ENCODE data around the gene GAA. TPM values are rescaled to one million over a fixed set of nuclear protein-coding genes. Genes with fewer than 3 reads are reported as not detected.

Gene GAA
- total RNA-seq, 1 donor from 2014 or later: 47.7 TPM

DNA sequence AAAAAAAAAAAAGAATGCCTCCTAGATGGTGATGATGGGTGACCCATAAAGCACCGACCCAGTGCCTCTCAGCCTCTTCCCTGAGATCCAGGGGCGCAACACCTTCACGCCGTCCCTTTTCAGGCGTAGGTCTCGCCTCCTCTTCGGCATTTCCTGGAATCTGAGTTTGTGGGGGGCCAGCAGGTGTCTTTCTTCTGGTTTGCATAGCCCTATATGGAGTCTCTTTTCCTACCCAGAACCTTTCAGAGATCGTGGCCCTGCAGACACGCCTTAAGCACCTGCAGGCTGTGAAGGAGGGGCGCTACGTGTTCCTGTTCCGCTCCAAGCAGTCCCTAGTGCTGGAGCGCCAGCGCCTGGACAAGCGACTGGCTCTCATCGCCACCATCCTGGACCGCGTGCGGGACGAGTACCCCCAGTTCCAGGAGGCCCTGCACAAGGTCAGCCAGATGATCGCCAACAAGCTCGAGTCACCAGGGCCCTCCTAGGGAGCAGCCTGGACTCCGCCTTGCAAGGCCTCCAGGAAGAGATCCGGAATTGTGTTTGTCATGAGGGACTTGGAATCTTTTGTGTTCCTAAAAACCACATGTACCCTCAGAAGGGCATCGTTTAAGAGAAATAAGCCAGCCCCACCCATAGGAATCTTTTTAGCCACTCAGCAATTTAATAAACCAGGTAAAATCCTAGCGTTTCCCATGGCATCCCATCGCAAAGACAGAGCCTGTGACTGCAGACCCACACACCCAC lies 1.9 kb upstream of the GAA start:
- H3K36me3 Mint-ChIP-seq (ENCODE audit: low read depth, unreplicated experiment): no peaks in the 10 kb centered on the region
- peaks cover 7% of the 10 kb centered on the region for H3K4me1 Mint-ChIP-seq (ENCODE audit: low read depth, unreplicated experiment)
- H4K20me1 ChIP-seq (ENCODE audit: insufficient read depth, low read length): peaks cover 8% of the 10 kb centered on the region
- H3K4me1 ChIP-seq (ENCODE audit: insufficient read depth, low read length): peaks cover 18% of the 10 kb centered on the region
- H3K27ac Mint-ChIP-seq (ENCODE audit: unreplicated experiment): no peak overlapping the region
- H3K79me2 ChIP-seq (ENCODE audit: insufficient read depth, low read length): no peaks in the 10 kb centered on the region
- peaks cover 18% of the 10 kb centered on the region for H3K27me3 Mint-ChIP-seq (ENCODE audit: low read depth, unreplicated experiment)
- no peak overlapping the region for H3K4me2 ChIP-seq (ENCODE audit: low read length)
- peak overlapping the region; percentile 83 for H3K4me3 Mint-ChIP-seq (ENCODE audit: unreplicated experiment)
- DNase-seq (ENCODE audit: low read depth): no peak
- H3K36me3 ChIP-seq (ENCODE audit: insufficient read depth, low read length): no peaks in the 10 kb centered on the region
- H3K27me3 ChIP-seq (ENCODE audit: insufficient read depth, low read length): no peaks in the 10 kb centered on the region
- no peaks in the 10 kb centered on the region for H3K9me3 Mint-ChIP-seq (ENCODE audit: unreplicated experiment)
- no peak overlapping the region for H2AFZ ChIP-seq (ENCODE audit: low read depth, low read length)
- H3K4me3 ChIP-seq (ENCODE audit: insufficient read depth, low read depth, low read length): no peak overlapping the region
- no peak overlapping the region for H3K27ac ChIP-seq (ENCODE audit: low read depth, low read length)
- FAIRE-seq: no peak
- TF ChIP-seq, protein P1, sequence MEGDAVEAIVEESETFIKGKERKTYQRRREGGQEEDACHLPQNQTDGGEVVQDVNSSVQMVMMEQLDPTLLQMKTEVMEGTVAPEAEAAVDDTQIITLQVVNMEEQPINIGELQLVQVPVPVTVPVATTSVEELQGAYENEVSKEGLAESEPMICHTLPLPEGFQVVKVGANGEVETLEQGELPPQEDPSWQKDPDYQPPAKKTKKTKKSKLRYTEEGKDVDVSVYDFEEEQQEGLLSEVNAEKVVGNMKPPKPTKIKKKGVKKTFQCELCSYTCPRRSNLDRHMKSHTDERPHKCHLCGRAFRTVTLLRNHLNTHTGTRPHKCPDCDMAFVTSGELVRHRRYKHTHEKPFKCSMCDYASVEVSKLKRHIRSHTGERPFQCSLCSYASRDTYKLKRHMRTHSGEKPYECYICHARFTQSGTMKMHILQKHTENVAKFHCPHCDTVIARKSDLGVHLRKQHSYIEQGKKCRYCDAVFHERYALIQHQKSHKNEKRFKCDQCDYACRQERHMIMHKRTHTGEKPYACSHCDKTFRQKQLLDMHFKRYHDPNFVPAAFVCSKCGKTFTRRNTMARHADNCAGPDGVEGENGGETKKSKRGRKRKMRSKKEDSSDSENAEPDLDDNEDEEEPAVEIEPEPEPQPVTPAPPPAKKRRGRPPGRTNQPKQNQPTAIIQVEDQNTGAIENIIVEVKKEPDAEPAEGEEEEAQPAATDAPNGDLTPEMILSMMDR (IDR thresholded peaks at IDR 0.05; ENCODE audit: insufficient read depth, low read depth, low read length): no peak
- no peak for TF ChIP-seq EZH2 (IDR thresholded peaks at IDR 0.05; ENCODE audit: insufficient read depth, low read length)
- no peaks in the 10 kb centered on the region for H3K9me3 ChIP-seq (ENCODE audit: insufficient read depth, low read depth, low read length)
- H3K9ac ChIP-seq (ENCODE audit: low read length): no peak overlapping the region

- H3K4me3 Mint-ChIP-seq (ENCODE audit: unreplicated experiment): peak overlapping the region; percentile 83
- H3K9me3 ChIP-seq (ENCODE audit: insufficient read depth, low read depth, low read length): no peaks in the 10 kb centered on the region
Measured at GRCh38 chr17:80100035-80100323, 1.4 kb upstream of the GAA start.

More at GRCh38 chr17:80100035-80100323, 1.4 kb upstream of the GAA start:
- TF ChIP-seq, protein P1 (IDR thresholded peaks at IDR 0.05; ENCODE audit: insufficient read depth, low read depth, low read length): no peak
- TF ChIP-seq EZH2 (IDR thresholded peaks at IDR 0.05; ENCODE audit: insufficient read depth, low read length): no peak
- no peaks in the 10 kb centered on the region for H3K27me3 ChIP-seq (ENCODE audit: insufficient read depth, low read length)
- H2AFZ ChIP-seq (ENCODE audit: low read depth, low read length): no peak overlapping the region
- H4K20me1 ChIP-seq (ENCODE audit: insufficient read depth, low read length): peaks cover 8% of the 10 kb centered on the region
- no peak overlapping the region for H3K27ac Mint-ChIP-seq (ENCODE audit: unreplicated experiment)
- no peak for FAIRE-seq
- H3K36me3 ChIP-seq (ENCODE audit: insufficient read depth, low read length): no peaks in the 10 kb centered on the region
- H3K27ac ChIP-seq (ENCODE audit: low read depth, low read length): no peak overlapping the region
- H3K9me3 Mint-ChIP-seq (ENCODE audit: unreplicated experiment): no peaks in the 10 kb centered on the region
- H3K4me3 ChIP-seq (ENCODE audit: insufficient read depth, low read depth, low read length): no peak overlapping the region
- peaks cover 13% of the 10 kb centered on the region for H3K27me3 Mint-ChIP-seq (ENCODE audit: low read depth, unreplicated experiment)
- no peaks in the 10 kb centered on the region for H3K36me3 Mint-ChIP-seq (ENCODE audit: low read depth, unreplicated experiment)
- no peak overlapping the region for H3K4me2 ChIP-seq (ENCODE audit: low read length)
- no peak for DNase-seq (ENCODE audit: low read depth)
- H3K79me2 ChIP-seq (ENCODE audit: insufficient read depth, low read length): no peaks in the 10 kb centered on the region
- no peak overlapping the region for H3K9ac ChIP-seq (ENCODE audit: low read length)
- H3K4me1 ChIP-seq (ENCODE audit: insufficient read depth, low read length): peaks cover 18% of the 10 kb centered on the region
- H3K4me1 Mint-ChIP-seq (ENCODE audit: low read depth, unreplicated experiment): peaks cover 7% of the 10 kb centered on the region
